Activated CD4-positive, CD25-positive, alpha-beta regulatory T cell treated with anti-CD3 and anti-CD28 coated beads, Interleukin-2, amount 50 U/mL, for 72 hours (primary cell): ENCODE measurements around the gene PKLR.
"Not testable (repeated sequence)": the region's sequence is repeated elsewhere in the genome, so short reads cannot be mapped to it uniquely, and the experiment has no call there.

Experiments used
- DNase-seq: peaks from one replicate; pipeline ENCODE4 v3.0.0; 2021

Gene PKLR

DNA sequence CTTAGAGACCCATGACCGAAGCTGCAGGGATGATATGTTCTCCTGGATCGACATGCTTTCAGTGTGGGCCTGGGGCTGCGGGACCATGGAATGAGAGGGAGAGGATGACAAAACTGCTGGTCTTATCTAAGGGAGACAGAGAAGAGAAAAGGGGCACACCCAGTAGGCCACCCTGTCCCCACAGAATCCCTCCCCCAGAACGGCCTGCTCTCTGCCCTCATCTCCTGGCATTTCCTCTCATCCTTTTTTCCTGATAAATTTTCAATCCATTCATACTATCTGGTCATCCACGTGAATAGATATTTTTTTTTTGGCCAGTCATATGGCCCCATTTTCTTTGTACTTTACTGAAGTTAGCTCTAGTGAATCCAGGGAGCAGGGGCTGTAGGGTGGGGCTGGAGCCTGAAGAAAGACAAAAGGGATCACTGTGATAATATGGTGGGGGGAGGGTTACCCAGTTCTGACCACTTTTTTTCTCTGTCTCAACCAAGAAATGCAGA lies at the start of gene PKLR:
Gene PKLR (minus strand): TSS at position 97 of the 500 bp plus-strand sequence. CDS start 43 bp downstream, at position 54.
- DNase-seq = no peak

DNA sequence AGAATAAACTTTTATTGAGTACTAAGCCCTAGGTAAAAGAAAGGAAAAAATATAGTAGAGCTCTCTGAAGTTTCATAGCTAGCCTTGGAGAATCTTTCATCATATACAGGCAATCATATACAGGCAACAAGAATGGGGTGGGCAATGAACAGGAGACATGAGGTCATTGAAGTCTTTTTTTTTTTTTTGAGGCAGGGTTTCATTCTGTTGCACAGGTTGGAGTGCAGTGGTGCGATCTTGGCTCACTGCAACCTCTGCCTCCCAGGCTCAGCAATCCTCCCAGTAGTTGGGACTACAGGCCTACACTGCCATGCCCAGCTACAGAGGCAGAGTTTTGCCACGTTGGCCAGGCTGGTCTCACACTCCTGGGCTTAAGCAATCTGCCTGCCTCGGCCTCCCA lies 41.6 kb upstream of the PKLR start:
- DNase-seq = no peak

DNA sequence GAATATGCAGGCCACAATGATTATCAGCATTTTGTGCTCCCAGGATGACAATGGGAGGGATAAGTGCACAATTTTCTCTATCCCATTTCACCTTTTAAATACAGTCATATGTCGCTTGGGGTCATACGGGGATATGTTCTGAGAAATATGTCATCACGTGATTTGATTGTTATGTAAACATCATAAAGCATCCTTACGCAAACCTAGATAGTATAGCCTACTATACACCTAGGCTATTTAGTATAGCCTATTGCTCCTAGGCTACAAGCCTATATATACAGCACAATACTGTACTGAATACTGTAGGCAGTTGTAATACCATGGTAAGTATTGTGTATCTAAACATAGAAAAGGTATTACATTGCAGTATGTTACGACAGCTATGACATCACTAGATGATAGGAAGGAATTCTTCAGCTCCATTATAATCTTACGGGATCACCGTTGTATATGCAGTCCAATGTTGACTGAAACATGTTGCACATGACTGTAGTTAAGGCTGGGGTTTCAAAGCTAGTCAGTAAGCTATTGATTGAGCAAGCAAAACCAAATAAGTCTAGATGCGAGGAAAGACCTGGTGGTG lies 38.4 kb upstream of the PKLR start:
- DNase-seq = no peak

DNA sequence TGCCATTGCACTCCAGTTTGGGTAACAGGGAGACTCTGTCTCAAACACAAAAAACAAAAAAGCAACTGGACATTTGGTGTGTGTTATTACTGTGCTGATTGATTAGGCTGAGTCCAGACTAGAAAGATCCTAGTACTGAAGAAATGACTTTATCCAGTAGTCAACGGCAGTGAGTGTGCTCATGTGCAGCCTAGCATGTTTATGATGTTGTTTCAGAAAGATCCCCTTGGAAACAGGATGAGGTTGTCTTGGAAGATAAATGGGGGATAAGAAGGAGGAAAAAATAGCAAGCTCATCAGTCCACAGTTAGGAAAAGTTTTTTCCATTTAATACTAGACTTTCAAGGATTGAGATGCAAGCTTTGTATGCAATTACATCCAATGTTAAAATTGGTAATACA lies 33.7 kb upstream of the PKLR start:
- no peak for DNase-seq

DNA sequence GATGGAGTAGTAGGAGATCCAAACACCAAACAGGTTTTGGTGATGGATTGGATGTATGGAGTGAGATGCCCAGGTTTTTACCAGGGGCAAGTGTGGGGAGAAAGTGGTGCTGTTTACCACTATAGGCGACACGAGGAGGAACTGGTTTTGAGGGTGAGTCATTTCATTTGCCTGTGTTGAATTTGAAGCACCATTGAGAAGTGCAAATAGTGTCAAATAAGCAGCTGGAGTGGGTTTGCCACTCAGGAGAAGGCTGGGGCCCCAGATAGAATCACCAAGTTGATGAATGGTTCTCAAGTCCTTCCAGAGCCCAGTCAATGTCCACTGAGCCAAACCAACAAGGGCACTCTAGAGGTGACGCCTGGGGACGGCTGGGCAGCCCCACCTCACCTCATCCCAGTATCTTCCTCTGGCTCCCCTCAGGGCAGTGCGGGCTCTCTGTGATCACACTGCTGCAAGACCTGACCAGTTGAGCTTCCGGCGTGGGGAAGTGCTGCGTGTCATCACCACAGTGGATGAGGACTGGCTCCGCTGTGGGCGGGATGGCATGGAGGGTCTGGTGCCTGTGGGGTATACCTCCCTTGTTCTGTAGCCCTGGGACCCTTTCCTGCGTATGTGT lies 28.9 kb upstream of the PKLR start:
- no peak for DNase-seq

DNA sequence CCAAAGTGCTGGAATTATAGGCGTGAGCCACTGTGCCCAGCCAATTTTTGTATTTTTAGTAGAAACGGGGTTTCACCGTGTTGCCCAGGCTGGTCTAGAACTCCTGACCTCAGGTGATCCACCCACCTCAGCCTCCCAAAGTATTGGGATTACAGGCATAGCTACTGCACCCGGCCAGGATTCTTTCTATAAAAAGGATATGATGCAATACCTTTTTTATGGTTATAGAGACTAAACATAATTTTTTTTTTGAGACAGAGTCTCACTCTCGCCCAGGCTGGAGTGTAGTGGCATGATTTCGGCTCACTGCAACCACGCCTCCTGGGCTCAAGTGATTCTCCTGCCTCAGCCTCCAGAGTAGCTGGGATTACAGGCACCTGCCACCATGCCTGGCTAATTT lies 27.6 kb upstream of the PKLR start:
- DNase-seq = not testable (repeated sequence)

DNA sequence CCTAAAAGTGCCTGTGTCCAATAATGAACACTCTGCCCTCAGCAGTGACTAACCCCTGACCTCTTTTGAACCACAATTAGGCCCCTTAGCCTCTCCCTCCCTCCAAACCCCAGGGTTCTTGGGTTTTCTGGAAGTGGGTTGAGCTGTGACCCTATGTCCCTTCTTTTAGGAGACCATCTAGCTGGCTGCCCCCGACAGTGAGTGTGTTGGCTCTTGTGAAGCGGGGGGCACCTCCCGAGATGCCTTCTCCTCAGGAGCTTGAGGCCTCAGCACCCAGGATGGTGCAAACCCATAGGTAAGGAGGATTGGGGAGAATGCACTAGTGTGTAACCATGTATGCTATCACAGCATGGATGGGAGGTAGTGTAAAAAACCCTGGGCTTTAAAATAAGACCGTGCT lies 26.7 kb upstream of the PKLR start:
- DNase-seq = no peak

DNA sequence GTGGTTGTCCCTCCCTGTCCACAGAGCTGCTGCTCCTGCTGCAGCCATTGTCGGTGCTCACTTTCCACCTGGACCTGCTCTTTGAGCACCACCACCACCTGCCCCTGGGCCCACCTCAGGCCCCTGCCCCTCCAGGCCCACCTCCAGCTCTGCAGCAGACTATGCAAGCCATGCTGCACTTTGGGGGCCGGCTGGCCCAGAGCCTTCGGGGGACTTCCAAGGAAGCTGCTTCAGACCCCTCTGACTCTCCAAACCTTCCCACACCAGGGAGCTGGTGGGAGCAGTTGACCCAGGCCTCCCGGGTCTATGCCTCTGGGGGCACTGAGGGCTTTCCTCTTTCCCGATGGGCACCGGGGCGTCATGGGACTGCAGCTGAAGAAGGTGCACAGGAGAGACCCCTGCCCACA lies 25.4 kb upstream of the PKLR start:
- no peak for DNase-seq

DNA sequence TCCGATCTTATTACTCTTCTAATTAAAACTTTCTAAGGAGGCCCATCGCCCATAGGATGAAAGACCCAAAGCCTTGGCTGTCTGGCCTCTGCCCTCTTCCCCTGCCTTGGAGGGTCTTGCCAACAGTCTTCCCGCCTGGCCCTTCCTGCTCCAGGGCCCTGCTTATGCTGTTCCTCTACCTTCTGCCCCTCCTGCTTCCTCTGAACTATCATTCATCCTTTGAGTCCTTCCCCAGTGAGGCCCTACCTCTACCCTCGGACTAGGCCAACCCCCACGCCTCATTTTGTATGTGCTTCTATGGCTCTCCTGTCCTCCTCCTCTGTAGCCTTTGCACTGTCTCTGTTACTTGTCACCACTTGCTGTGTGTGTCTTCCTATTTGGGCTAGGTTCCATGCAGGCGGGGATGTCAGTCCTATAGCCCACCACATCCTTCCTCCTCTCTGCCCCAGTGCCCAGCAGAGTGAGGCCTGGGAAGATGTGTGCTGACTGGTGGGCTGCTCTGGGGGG lies 24.8 kb upstream of the PKLR start:
- DNase-seq = no peak

DNA sequence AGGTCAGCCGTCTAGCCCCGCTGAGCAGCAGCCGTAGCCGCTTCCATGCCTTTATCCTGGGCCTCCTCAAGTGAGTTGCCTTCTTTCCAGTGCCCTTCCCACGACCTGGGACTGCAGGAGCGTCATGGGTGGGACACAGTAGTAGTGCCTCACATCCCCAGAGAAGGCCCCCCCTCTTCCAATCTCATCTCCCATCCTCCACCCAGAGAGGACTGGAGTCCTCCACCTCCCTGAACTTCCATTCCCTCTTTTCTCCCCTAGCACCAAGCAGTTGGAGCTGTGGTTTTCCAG lies 24.3 kb upstream of the PKLR start:
- DNase-seq = no peak

DNA sequence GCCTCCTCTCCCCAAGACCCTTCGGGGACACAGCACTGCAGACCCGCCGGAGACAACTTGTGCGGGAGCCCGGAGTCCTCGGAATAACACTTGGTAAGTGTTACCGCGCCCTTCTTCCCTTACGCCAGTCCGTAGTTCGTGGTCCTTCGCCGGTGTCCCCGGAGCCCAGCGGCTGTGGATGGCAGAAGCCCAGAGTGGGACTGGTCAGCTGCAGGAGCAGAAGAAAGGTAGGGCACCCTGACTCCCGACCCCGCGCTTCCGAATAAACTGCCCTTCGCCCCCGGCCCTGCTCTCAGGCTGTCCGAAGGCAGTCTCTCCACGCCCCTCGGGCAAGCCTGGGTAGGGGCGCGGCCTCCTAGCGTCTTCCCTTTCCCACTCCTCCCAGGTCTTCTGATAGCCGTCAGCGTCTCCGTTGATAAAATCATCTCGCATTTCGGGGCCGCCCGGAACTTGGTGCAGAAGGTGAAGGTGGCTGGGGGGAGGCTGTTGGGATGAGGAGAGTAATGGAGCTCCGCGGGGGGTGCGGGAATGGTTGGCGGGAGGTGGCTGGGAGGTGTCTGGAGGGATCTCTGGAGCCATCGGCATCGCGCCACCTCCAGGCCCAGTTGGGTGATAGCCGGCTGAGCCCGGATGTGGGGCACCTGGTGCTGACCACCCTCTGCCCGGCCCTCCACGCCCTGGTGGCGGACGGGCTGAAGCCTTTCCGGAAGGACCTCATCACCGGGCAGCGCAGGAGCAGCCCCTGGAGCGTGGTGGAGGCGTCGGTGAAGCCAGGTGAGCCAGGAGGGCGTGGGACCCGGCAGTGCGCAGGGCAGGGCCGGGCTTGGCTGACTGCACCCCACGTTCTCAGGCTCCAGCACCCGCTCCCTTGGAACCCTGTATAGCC lies 23.7 kb upstream of the PKLR start:
- peak; percentile 34 for DNase-seq

DNA sequence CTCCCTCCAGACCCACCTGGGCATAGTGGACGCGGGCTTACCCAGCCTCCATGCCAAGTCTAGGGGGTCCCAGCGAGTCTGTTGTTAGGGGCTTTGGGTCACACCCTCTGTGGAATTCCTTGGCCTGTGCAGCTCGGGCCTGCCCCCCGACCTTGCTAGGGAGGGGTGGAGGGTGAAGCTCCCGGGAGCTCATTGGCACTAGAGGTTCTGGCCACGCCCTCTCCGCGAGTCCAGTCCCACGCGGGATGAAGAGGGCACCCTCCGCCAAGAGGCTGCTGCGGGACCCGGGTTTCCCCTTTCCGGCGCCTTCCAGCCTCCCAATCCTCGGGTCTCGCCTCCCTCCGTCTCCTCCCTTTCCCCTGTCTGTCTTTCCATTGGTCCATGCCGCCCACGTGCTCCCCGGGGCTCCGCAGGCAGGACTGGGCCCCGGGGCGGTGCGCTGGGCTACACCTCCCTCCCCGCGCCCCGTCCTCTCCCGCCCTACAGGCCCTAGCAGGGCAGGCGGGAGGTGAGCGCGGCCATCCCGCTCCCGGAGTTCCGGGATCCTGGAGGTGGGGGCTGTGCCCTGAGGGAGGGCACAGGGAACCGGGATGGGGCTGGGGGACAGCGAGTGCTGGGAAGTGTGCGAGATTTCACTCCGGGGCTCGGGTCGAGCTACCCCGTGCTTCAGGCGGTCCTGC lies 22.9 kb upstream of the PKLR start:
- peak; percentile 89 for DNase-seq

DNA sequence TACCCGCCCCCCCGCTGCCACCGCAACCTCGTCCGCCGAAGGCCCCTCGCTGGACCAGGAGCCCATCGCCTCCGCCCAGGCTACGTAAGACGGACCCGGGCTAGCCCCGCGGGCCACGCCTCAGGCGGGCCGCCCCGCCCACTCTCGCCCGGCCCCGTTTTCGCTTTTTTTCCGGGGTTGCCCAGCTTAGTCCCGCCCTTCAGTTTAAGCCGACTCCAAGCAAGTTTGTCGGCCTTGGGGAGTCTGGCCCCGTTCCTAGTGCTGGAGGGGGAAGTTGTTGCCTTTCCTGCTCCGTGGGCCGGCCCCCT lies 22.4 kb upstream of the PKLR start:
- peak; percentile 82 for DNase-seq

DNA sequence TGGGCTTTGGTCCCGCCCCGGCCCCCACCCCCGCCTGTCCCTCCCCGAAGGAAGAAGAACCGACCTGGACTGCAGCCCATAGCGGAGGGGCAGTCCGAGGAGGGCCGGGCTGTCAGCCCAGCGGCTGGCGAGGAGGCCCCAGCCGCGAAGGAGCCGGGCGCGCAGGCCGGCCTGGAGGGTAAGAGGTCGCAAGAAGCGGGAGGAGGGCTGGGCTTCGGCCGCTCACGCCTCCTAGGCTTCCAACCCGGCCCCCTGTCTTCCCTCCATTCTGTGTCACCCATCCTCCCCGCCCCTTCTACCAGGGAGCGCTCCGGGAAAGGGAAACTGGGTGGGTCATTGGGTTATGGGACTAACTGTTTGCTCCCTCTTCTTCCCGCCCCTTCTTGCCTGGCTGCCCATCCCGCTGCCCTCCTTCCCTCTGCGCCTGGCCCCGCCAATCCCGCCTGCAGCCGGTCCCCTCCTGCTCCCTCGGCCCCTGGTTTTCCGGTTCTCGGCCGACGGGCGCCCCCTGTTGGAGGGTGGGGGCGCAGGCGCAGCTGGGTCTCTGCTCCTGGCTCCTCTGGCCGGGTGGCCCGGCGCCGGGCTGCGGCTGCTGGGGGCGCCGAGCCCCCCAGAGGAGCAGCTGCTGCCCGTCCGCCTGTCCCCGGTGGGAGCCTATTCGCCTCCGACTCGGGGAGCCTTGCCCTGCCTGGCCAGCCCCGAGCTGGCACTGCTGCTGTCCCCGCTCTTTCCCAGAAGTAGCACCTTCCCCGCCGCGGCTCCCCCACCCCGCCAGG lies 21.9 kb upstream of the PKLR start:
- DNase-seq = peak; percentile 93

DNA sequence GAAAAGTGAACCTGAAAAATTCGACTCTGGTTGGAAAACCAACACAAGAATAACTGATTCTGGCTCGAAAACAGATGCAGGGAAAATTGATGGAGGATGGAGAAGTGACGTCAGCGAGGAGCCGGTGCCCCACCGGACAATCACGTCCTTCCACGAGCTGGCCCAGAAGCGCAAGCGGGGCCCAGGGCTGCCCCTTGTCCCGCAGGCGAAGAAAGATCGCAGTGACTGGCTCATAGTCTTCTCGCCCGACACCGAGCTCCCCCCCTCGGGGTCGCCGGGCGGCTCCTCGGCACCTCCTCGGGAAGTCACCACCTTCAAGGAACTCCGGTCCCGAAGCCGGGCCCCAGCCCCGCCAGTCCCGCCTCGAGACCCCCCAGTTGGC lies 21.3 kb upstream of the PKLR start:
- no peak for DNase-seq

DNA sequence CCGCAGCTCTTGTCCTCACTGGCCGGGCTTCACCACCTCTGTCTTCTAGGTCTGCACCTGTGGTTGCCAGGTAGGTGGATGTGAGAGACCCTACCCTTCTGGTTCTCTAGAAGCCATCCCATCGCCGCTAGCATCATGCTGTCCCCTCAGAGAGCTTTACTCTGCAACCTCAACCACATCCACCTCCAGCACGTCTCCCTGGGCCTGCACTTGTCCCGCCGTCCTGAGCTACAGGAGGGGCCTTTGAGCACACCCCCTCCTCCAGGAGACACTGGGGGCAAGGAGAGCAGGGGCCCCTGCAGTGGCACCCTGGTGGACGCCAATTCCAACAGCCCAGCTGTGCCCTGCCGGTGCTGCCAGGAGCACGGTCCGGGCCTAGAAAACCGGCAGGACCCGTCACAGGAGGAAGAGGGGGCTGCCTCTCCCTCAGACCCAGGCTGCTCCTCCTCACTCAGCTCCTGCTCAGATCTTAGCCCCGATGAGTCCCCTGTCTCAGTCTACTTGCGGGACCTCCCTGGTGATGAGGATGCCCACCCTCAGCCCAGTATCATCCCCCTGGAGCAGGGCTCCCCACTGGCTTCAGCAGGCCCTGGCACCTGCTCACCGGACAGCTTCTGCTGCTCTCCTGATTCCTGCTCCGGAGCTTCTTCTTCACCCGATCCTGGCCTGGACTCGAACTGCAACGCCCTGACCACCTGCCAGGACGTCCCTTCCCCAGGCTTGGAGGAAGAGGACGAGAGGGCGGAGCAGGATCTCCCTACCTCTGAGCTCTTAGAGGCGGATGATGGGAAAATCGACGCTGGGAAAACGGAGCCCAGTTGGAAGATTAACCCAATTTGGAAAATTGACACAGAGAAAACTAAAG lies 20.6 kb upstream of the PKLR start:
- DNase-seq = no peak

DNA sequence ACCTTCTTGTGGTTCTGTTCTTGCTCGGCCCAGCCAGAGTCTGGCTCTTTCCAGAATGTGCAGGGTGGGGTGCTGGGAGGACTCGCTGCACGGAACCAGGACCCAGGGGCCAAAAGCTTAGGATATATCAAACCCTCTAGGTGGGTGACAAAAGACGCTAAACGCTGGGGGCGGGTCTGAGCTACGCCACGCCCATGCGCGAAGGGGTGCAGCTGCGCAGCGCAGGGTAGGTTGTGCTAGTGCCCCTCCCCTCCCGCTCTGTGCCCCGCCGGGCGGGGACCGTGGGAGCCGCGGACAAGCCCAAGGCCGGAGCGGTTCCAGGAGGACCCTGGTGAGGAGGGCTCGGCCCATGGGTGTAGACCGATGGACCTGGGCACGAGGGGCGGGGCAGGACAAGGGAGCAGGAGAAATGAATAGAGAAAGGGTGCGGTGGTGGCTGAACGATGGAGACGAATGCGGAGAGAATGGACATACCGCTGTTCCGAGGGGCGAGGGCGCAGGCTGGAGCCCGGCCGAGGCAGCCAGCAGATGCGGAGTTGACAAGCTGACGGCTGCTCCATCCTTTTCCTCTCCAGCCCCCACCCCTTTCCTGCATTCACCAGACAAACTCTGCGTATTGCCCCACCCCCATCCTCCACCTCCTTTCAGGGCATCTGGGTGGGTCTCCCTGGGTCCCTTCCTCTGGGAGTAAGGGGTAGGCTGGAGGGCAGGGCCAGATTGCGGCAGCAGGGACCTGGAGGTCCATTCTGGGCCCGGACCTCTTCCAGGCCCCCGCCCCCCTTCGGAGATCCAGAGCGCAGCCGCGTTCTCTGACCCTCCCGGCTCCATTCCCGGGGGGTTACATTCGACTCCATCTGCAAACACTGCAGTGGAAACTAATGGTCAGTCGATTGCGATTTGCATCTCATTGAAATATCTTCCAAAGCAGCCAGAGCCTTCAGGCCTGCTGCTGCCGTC lies 19.7 kb upstream of the PKLR start, which contains the start of gene RUSC1:
Gene RUSC1 (plus strand): TSS at position 234 of the 957 bp plus-strand sequence. CDS start 880 bp downstream, outside the sequence.
- DNase-seq = peak; percentile 70

DNA sequence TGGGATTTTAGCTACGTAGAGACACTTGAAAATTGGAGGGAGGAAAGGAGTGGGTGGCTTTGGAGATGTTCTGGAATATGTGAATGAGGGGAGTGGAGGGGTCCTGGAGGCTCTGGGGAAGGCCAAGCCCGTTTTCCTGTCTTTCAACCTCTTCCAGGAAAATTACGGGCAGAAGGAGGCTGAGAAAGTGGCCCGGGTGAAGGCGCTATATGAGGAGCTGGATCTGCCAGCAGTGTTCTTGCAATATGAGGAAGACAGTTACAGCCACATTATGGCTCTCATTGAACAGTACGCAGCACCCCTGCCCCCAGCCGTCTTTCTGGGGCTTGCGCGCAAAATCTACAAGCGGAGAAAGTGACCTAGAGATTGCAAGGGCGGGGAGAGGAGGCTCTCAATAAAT lies 19.0 kb upstream of the PKLR start:
- no peak for DNase-seq

DNA sequence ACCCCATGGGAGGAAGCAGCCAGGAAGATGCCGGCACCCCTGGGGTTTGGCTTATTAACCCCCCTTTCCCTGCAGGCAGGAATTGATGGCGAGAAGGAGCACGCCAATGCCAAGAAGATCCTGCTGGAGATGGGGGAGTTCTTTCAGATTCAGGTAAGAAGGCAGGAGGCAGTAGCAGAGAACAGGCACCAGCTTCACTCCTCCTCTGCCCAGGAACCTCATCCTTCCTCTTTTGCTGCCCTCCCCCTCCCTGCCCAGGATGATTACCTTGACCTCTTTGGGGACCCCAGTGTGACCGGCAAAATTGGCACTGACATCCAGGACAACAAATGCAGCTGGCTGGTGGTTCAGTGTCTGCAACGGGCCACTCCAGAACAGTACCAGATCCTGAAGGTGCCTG lies 18.3 kb upstream of the PKLR start:
- DNase-seq = no peak

DNA sequence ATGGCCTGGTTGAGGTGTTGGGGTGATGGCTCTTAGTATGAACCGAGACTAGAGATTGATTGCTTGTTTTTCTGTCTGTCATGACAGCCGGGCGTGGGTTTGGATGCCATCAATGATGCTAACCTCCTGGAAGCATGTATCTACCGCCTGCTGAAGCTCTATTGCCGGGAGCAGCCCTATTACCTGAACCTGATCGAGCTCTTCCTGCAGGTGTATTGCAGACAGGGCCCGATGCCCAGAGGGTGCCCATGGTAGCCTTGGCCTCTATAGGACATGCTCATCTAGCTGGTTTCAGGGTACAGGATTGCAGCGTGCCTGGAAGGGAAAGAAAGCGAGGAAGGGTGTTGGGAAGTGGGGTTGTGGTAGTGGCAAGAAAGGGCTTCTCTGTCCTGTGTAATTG lies 16.8 kb upstream of the PKLR start:
- DNase-seq = no peak
